ENCODE data around the gene ULK2.

DNA sequence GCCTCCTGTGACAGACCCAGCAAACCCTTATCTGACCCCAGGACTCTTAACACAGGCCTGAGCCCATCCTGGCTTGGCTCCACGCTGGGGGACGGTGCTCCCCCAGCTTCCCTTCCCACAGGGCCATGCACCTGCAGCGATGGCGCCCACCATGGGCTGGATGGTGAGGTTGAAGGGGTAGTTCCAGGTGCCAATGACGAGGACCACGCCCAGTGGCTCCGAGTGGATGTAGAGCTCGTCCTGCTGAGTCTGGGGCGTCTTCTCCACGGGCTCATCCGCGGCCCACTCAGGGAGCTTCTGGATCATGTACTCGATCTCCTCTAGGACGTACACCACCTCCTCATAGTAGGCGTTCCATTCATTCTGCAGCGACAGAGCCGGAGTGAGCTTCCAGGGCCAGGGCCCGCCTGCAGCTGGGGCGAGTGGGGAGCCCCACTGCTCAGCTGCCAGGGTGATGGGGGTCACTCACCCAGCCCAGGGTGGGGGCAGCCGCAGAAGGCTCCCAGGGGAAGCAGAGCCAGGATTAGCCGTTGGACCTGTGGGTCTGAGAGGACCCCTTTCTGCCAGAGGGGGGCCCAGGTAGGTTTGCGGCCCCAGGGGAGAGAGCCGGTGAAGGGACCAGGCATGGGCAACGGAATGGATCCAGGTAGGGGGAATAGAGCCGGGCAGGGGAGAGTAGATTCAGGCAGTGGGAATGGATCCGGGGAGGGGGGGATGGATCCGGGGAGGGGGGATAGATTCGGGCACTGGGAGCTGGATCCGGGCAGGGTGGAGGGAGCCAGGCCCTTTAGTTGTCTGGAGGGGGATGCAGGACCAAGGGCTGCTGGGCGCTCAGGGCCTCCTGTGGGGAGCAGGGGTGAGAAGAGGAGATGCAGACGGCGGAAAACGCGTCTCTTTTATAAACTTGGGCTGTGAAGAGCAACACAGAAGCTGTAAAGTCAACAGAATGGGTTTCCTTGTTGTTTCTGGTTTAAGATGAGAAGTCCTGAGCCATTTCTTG, 124.3 kb downstream of the ULK2 start:
- TF ChIP-seq, protein P1, sequence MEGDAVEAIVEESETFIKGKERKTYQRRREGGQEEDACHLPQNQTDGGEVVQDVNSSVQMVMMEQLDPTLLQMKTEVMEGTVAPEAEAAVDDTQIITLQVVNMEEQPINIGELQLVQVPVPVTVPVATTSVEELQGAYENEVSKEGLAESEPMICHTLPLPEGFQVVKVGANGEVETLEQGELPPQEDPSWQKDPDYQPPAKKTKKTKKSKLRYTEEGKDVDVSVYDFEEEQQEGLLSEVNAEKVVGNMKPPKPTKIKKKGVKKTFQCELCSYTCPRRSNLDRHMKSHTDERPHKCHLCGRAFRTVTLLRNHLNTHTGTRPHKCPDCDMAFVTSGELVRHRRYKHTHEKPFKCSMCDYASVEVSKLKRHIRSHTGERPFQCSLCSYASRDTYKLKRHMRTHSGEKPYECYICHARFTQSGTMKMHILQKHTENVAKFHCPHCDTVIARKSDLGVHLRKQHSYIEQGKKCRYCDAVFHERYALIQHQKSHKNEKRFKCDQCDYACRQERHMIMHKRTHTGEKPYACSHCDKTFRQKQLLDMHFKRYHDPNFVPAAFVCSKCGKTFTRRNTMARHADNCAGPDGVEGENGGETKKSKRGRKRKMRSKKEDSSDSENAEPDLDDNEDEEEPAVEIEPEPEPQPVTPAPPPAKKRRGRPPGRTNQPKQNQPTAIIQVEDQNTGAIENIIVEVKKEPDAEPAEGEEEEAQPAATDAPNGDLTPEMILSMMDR (IDR thresholded peaks at IDR 0.05; ENCODE audit: low read depth, low read length) = no peak
- no peak for TF ChIP-seq POLR2A (IDR thresholded peaks at IDR 0.05; ENCODE audit: extremely low read depth, insufficient read length)
- TF ChIP-seq, protein P2, sequence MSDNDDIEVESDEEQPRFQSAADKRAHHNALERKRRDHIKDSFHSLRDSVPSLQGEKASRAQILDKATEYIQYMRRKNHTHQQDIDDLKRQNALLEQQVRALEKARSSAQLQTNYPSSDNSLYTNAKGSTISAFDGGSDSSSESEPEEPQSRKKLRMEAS (IDR thresholded peaks at IDR 0.05; ENCODE audit: low read depth, low read length) = no peak

Data from NB4 (cell line).